ENCODE measurements around the gene NSUN5. TPM values are rescaled to one million over a fixed set of nuclear protein-coding genes. Genes with fewer than 3 reads are reported as not detected.
"Not testable (repeated sequence)": the region's sequence is repeated elsewhere in the genome, so short reads cannot be mapped to it uniquely, and the experiment has no call there.

NSUN5 gene
- polyA plus RNA-seq, 3 donors: 28.6 to 37.7 (median 31.3) TPM

GRCh38 chr7:73324081-73324845 lies 15.6 kb upstream of the NSUN5 start:
- Histone ChIP-seq H2AFZ (ENCODE audit: insufficient read depth, low read depth, low read length, poor library complexity, severe bottlenecking) (peak overlapping the region; percentile 82), H3K4me2 (replicated peaks; ENCODE audit: extremely low read depth, low read length, poor library complexity, severe bottlenecking) (peak overlapping the region; percentile 71), H3K9ac (ENCODE audit: insufficient read depth, low read length, poor library complexity, severe bottlenecking) (peak overlapping the region; percentile 37), H3K4me3 (replicated peaks in 1 of 3; ENCODE audit: low read depth in 2 of 3, low read length in 3 of 3) (peak overlapping the region; percentile 4 to 65 (median 25)), H3K4me1 (ENCODE audit: control insufficient read depth in 1 of 2, insufficient read depth in 2 of 2, low read length in 2 of 2) (peaks cover 15 to 17% of the 10 kb centered on the region in 2 donors), H3K27ac (ENCODE audit: low read depth in 1 of 2, low read length in 2 of 2) (peak overlapping the region in 1 of 2 donors; percentile 17)
- TF ChIP-seq CTCF (IDR thresholded peaks at IDR 0.05): peak; percentile 67
- H3K36me3 Mint-ChIP-seq; H3K27me3 ChIP-seq (ENCODE audit: control insufficient read depth in 2 of 2, insufficient read depth in 2 of 2, low read length in 2 of 2); H3K79me2 ChIP-seq (ENCODE audit: insufficient read depth, low read length); H3K9me3 Mint-ChIP-seq; H3K9me3 ChIP-seq (replicated peaks in 1 of 2; ENCODE audit: control insufficient read depth in 1 of 2, insufficient read depth in 1 of 2, low read length in 2 of 2); H4K20me1 ChIP-seq (ENCODE audit: insufficient read depth, low read length); H3K36me3 ChIP-seq (replicated peaks in 1 of 2; ENCODE audit: control insufficient read depth in 1 of 2, insufficient read depth in 2 of 2, low read length in 2 of 2); H3K27me3 Mint-ChIP-seq (ENCODE audit: low read depth in 3 of 3): not testable (repeated sequence)
- 15% methylated on average over 21 of the region's 31 CpGs for WGBS (ENCODE audit: insufficient coverage)
- Mint-ChIP-seq H3K4me3 (peak overlapping the region; percentile 72 to 84), H3K4me1 (peaks cover 22% of the 10 kb centered on the region), H3K27ac (peak overlapping the region in 4 of 7 donors; percentile 7 to 88 (median 52))
- intact Hi-C loops (cut with micrococcal nuclease): loop anchor here (2.0 to 5.0 kb wide), 2 partner anchors 98 to 129 kb away; no protein-coding TSS in a partner anchor
- peak; percentile 33 to 62 (median 60) for DNase-seq

DNA sequence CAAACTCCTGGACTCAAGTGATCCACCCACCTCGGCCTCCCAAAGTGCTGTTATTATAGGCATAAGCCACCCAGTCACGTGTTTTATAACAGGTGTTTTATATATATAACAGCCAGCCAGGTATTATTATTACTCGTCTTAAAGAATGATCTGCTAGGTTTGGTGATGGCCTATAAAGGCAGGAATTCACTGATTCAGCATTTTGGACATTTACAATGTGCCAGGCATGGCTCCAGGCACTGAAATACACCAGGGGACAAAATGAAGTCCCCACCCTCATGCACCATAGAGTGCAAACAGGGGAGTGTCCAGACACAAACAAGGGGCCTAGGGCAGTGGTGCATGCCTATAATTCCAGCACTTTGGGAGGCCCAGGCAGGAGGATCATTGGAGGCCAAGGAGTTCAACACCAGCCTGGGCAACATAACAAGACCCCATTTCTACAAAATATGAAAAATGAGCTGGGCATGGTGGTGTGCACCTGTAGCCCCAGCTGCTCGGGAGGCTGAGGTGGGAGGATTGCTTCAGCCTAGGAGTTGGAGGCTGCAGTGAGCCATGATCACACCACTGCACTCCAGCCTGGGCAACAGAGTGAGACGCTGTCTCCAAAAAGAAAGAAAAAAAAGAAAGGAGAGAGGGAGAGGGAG lies 14.9 kb upstream of the NSUN5 start:
- not testable (repeated sequence) for H3K9me3 Mint-ChIP-seq; DNase-seq; H3K36me3 ChIP-seq (replicated peaks in 1 of 2; ENCODE audit: control insufficient read depth in 1 of 2, insufficient read depth in 2 of 2, low read length in 2 of 2); H3K36me3 Mint-ChIP-seq; H3K9me3 ChIP-seq (replicated peaks in 1 of 2; ENCODE audit: control insufficient read depth in 1 of 2, insufficient read depth in 1 of 2, low read length in 2 of 2); H3K27me3 ChIP-seq (ENCODE audit: control insufficient read depth in 2 of 2, insufficient read depth in 2 of 2, low read length in 2 of 2); H3K79me2 ChIP-seq (ENCODE audit: insufficient read depth, low read length); H3K27me3 Mint-ChIP-seq (ENCODE audit: low read depth in 3 of 3); H4K20me1 ChIP-seq (ENCODE audit: insufficient read depth, low read length)
- intact Hi-C loops (cut with micrococcal nuclease): loop anchor here (2.0 to 5.0 kb wide), 2 partner anchors 99 to 129 kb away; no protein-coding TSS in a partner anchor
- H3K4me1 ChIP-seq (ENCODE audit: control insufficient read depth in 1 of 2, insufficient read depth in 2 of 2, low read length in 2 of 2): peaks cover 15 to 17% of the 10 kb centered on the region in 2 donors
- Mint-ChIP-seq H3K4me3 (peak overlapping the region; percentile 72 to 84), H3K4me1 (peaks cover 22% of the 10 kb centered on the region), H3K27ac (peak overlapping the region in 4 of 7 donors; percentile 7 to 88 (median 38))
- peak overlapping the region in 1 of 2 donors; percentile 17 for H3K27ac ChIP-seq (ENCODE audit: low read depth in 1 of 2, low read length in 2 of 2)
- peak overlapping the region; percentile 71 for H3K4me2 ChIP-seq (replicated peaks; ENCODE audit: extremely low read depth, low read length, poor library complexity, severe bottlenecking)
- H2AFZ ChIP-seq (ENCODE audit: insufficient read depth, low read depth, low read length, poor library complexity, severe bottlenecking): peak overlapping the region; percentile 82
- peak overlapping the region in 2 of 3 experiments; percentile 25 to 65 for H3K4me3 ChIP-seq (replicated peaks in 1 of 3; ENCODE audit: low read depth in 2 of 3, low read length in 3 of 3)
- WGBS (ENCODE audit: insufficient coverage): 36% methylated on average over 2 of the region's 5 CpGs
- H3K9ac ChIP-seq (ENCODE audit: insufficient read depth, low read length, poor library complexity, severe bottlenecking): peak overlapping the region; percentile 37

GRCh38 chr7:73320009-73320408 lies 11.4 kb upstream of the NSUN5 start:
- not testable (repeated sequence) for H3K27me3 ChIP-seq (ENCODE audit: control insufficient read depth in 2 of 2, insufficient read depth in 2 of 2, low read length in 2 of 2); H3K9ac ChIP-seq (ENCODE audit: insufficient read depth, low read length, poor library complexity, severe bottlenecking); H4K20me1 ChIP-seq (ENCODE audit: insufficient read depth, low read length); H3K27ac ChIP-seq (ENCODE audit: low read depth in 1 of 2, low read length in 2 of 2); H3K4me2 ChIP-seq (replicated peaks; ENCODE audit: extremely low read depth, low read length, poor library complexity, severe bottlenecking); H3K9me3 Mint-ChIP-seq; H3K4me3 Mint-ChIP-seq; H3K36me3 Mint-ChIP-seq; H3K27ac Mint-ChIP-seq; H3K36me3 ChIP-seq (replicated peaks in 1 of 2; ENCODE audit: control insufficient read depth in 1 of 2, insufficient read depth in 2 of 2, low read length in 2 of 2); H3K4me3 ChIP-seq (replicated peaks in 1 of 3; ENCODE audit: low read depth in 2 of 3, low read length in 3 of 3); H3K9me3 ChIP-seq (replicated peaks in 1 of 2; ENCODE audit: control insufficient read depth in 1 of 2, insufficient read depth in 1 of 2, low read length in 2 of 2); H2AFZ ChIP-seq (ENCODE audit: insufficient read depth, low read depth, low read length, poor library complexity, severe bottlenecking); H3K79me2 ChIP-seq (ENCODE audit: insufficient read depth, low read length); H3K27me3 Mint-ChIP-seq (ENCODE audit: low read depth in 3 of 3); DNase-seq
- WGBS (ENCODE audit: insufficient coverage): 100% methylated on average over 1 of the region's 9 CpGs
- peaks cover 15 to 16% of the 10 kb centered on the region in 2 donors for H3K4me1 ChIP-seq (ENCODE audit: control insufficient read depth in 1 of 2, insufficient read depth in 2 of 2, low read length in 2 of 2)
- peaks cover 22% of the 10 kb centered on the region for H3K4me1 Mint-ChIP-seq
- intact Hi-C loops (cut with micrococcal nuclease): loop anchor here in 1 of 2 donors (5.0 kb wide), 1 partner anchor 102 kb away; no protein-coding TSS in a partner anchor
